Activated gamma-delta T cell (primary cell): Measurements from ENCODE around the gene IFI30.
"Not testable (repeated sequence)": the region's sequence is repeated elsewhere in the genome, so short reads cannot be mapped to it uniquely, and the experiment has no call there.

Source experiments
- DNase-seq: peaks from one replicate; lab custom pipeline; 2025; lab: John Stamatoyannopoulos, UW

IFI30 gene

DNA sequence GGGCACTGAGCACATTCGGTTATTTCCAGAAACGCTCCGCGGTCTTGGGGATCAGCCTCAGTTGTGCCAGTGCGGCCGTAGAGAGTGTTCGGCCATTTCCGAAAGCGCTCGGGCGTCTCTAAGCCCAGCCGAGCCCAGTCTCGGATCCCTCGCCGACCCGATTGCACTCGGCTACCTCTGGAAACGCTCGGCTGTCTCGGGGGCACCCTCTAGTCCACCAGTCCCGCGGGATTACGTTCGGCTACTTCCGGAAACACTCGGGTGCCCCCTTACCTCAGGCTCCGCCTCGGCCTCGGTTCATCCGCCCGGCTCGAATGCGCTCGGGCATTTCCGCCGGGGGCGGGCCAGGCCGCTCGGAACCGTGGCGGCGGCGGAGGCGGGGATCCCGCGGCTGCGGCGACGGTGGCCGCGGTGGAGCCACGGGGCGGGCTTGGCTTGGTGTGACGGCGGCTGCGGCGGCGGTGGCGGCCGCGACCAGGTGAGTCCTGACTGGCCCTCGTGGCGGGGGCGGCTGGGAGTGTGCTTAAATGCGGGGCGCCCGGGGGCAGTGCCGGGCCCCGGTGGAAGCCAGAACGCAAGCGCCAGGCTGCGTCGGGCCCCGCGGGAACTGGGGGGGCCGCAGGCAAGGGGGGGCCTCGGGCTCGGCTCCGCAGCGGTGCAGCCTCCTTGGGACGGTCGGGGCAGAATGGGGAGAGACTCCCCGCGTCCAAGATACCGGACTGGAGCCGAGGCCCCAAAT lies 20.6 kb upstream of the IFI30 start, which contains the start of gene PIK3R2:
TSS of gene PIK3R2 (plus strand) at position 347 of the 739 bp plus-strand sequence. CDS start 2,717 bp downstream, outside the sequence.
- peak; percentile 94 for DNase-seq

DNA sequence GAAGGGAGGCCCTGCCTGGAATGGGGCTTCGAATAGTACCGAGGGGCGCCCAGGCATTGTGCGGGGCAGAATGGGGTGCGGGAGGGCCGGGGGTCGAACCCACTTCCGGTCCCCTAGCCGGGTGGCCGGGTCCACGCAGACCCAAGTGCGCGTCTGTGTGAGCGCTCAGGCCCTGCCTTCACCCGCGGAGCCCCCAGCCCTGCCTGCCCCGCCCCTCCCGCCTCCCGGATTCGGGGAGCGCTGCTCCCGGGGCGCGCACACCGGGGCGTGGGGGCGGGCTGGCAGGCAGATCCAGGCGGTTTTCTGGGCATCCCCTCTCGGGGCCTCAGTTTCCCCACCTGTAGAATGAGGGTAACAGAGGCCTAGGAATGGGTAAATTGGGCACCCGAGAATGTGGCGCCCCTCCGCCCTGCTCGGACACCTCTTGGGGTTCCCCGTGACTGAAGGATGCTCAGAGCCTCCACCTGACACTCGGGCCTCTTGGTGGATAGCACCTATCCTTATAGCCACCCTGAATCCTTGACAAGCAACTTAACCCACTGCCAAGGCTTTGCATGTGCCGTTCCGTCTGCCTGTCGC lies 20.0 kb upstream of the IFI30 start:
- DNase-seq: no peak

DNA sequence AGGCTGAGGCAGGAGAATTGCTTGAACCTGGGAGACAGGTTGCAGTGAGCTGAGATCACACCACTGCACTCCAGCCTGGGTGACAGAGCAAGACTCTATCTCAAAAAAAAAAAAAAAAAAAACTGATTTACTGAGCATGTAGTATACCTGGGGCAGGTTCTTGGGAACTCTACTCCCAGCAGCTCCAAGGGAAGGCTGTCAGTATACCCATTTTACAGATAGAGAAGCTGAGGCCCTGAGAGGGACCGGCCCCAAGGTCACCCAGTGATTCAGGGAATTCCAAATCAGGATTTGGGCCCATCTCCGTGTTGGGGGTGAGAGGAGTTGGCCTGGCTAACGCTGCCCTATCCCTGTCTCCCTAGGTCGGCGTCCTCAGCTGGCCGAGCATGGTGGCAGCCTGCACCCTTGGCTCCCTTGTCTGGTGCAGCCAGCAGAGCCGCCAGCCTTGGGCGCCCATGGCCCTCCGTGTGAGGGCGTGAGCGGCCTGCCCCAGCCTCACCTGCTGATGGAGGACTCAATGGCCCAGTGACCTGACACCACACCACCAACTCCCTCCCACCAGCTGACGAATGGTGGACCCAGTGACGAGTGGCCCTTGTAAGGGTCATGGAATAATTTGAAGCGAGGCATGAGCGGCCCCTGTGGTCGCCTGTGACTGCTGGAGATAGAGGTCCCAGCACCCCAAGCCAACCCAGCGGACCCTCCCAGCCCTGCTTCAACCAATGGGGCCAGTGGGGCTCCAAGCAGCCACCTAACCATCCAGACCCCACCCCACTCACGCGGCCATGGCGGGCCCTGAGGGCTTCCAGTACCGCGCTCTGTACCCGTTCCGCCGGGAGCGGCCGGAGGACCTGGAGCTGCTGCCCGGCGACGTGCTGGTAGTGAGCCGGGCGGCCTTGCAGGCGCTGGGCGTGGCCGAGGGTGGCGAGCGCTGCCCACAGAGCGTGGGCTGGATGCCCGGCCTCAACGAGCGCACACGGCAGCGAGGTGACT lies 18.2 kb upstream of the IFI30 start:
- no peak for DNase-seq

DNA sequence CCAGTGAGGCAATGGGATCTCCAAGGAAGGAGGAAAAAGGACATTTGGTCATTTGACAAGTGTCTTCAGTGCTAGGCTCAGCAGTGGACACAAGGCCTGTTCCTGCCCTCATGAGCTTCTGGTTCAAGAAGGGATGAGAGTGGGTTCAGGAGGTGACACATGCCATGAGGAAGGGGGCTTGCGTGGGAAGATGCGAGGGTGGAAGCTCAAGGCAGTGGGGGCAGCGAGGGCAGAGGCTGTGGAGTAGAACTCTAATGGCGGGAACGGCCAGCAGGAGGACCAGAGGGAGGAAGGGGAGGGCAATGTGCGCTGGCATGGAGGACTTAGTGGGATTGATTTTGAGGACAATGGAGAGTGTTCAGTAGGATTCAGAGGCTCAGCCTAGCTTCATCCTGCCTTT lies 17.3 kb upstream of the IFI30 start:
- DNase-seq: no peak

DNA sequence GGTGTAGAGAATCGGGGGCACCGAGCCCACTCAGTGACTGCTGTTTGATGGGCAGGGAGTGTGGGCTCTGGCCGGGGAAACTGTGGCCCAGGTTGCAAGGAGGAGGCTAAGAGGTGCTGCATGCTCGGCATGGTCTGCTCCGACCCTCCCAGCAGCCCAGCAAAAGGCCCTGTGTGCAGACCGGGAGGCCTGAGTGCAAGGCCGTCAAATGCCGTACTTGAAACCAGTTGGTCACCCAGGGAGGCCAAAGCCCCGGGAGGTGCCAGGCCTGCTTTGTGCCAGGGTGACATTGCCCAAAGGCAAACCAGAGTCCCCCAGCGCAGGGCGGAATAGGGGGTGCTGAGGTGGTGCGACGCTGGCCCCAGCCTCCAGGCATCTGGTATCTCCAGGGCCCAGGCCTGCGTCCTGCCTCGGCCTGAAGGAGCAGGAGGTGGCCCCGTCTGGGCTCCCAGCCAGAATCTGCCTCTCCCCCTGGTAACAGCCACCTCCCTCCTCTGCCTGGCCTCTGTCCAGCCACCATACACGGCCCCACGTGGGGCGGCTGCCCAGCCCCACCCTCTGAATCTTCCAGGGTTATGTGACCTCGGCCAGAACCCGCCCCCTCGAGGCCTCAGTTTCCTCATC lies 16.7 kb upstream of the IFI30 start:
- DNase-seq: no peak

DNA sequence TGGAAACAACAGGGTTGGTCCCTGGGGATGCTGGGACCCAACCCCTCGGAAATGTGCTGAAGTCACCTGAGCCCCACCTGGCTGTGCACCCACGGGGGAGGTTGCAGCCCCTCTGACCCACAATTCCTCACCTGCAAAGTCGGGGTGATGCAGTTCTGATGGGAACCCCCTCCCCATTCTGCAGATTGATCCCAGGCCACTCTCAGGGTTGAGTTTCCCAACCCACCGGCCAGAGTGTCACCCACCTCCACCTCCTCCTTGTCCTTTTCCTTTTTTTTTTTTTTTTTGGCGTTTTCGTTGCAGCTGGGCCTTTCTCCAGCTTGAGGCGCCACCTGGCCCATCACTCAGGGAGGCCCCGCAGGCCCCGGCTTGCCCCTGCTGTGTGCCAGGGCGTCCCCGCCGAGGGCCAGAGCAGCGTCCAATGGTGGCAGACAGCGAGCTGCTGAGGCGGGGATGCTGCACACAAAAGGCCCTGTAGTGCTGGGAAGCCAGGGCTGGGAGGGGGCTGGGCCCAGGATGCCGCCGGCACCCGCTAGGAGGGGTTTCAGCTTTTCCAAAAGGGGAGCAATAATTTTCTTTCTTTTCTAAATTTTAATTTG lies 16.0 kb upstream of the IFI30 start:
- DNase-seq: no peak

DNA sequence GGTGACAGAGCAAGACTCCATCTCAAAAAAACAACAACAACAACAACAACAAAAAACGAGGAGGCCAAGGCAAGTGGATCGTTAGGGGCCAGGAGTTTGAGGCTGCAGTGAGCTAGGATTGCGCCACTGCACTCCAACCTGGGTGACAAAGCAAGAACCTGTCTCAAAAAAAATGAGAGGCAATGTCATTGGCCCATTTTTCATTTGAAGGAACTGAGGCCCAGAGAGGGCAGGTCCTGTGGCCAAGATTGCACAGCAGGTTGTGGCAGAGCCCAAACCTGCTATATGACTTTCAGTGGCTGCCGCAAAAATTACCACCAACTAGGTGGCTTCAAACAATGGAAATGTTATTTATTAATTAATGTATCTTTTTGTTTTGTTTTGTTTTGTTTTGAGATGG lies 15.1 kb upstream of the IFI30 start:
- DNase-seq: no peak

DNA sequence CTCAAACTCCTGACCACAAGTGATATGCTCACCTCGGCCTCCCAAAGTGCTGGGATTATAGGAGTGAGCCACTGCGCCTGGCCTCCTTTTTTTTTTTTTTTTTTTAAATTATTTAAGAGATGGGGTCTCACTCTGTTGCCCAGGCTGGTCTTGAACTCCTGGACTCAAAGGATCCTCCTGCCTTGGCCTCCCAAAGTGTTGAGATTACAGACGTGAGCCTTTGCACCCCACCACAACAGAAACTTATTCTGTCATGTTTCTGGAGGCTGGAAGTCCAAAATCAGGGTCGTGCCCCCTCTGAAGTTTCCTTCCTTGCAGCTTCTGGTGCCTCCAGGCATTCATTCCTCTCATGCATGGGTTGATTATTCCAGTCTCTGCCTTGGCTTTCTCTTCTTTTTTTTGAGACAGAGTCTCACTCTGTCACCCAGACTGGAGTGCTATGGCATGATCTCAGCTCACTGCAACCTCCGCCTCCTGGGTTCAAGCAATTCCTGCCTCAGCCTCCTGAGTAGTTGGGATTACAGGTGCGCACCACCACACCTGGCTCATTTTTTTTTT lies 14.5 kb upstream of the IFI30 start:
- DNase-seq: not testable (repeated sequence)

DNA sequence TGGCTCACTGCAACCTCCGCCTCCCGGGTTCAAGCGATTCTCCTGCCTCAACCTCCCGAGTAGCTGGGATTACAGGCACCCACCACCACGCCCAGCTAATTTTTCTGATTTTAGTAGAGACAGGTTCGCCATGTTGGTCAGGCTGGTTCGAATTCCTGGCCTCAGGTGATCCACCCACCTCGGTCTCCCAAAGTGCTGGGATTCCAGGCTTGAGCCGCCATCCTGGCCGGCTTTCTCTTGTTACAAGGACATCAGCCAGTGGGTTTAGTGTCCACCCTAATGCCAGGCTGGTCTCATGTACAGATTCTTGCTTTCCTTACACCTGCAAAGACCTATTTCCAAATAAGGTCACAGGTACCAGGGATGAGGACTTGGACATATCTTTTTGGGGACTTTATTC lies 13.8 kb upstream of the IFI30 start:
- DNase-seq: no peak

DNA sequence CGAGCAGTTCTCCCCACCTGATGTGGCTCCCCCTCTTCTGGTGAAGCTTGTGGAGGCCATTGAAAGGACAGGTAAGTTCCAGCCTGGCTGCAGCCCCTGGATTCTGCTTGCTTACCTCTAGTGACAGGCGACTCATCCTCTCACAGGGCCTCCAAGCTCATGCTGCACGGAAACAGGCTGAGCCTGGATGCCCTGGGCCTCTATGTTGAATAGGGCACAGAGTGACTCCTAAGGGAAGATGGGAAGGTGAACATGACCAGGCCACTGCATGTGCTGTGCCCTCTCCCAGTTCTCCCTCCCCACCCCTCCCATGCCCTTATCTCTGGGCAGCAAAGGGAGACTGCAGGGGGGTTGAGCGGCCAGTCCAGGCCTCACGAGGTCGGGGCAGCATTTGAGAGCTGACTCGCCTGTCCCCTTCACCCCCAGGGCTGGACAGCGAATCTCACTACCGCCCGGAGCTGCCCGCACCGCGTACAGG lies 13.1 kb upstream of the IFI30 start:
- no peak for DNase-seq

DNA sequence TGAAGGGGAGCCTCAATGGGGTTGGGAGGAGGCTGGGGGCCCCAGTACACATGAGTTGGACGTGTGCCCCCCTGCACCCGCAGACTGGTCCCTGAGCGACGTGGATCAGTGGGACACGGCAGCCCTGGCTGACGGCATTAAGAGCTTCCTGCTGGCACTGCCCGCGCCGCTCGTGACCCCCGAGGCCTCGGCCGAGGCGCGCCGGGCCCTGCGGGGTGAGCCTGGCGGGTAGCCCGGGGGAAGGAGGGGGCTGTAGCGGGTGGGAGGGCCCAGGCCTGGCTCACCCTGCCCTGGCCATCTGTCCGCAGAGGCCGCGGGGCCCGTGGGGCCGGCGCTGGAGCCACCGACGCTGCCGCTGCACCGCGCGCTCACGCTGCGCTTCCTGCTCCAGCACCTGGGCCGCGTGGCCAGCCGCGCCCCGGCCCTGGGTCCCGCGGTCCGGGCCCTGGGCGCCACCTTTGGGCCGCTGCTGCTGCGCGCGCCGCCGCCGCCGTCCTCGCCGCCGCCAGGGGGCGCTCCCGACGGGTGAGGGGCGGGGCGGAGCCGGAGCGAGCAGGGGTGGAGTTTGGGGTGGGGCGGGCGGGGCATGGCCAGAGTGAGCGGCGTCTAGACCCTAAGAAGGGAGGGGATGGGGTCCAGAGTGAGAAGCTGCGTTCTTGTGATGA lies 12.5 kb upstream of the IFI30 start:
- DNase-seq: peak; percentile 72

DNA sequence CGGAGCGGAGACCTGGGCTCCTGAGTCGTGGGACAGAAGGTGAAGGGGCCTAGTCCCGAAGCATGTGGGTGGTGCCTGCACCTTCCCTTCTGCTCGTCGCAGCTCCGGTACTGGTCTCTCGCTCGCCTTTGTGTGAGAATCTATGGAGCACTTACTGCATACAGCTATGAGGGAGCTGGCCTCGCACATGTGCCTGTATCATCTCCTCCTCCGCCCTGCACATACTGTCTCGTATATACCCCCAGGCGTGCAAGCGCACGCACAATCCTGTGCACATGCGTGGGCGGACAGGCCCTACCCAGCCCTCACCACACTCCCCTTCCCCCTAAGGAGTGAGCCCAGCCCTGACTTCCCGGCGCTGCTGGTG lies 12.0 kb upstream of the IFI30 start:
- DNase-seq: no peak

DNA sequence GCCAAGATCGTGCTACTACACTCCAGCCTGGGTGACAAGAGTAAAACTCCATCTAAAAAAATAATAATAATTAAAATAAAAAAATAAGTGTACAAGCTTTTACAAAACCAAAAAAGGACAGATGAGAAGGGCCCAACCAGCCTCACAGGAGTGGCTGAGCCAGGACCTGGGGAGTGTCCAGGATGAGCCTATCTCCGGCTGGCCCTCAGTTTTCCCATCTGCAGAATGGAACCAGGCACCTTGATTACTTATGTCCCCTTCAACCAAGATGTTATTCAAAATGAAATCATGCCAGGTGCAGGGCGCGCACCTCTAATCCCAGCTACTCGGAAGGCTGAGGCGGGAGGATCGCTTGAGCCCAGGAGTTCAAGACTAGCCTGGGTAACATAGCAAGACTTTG lies 9.5 kb upstream of the IFI30 start:
- DNase-seq: no peak

DNA sequence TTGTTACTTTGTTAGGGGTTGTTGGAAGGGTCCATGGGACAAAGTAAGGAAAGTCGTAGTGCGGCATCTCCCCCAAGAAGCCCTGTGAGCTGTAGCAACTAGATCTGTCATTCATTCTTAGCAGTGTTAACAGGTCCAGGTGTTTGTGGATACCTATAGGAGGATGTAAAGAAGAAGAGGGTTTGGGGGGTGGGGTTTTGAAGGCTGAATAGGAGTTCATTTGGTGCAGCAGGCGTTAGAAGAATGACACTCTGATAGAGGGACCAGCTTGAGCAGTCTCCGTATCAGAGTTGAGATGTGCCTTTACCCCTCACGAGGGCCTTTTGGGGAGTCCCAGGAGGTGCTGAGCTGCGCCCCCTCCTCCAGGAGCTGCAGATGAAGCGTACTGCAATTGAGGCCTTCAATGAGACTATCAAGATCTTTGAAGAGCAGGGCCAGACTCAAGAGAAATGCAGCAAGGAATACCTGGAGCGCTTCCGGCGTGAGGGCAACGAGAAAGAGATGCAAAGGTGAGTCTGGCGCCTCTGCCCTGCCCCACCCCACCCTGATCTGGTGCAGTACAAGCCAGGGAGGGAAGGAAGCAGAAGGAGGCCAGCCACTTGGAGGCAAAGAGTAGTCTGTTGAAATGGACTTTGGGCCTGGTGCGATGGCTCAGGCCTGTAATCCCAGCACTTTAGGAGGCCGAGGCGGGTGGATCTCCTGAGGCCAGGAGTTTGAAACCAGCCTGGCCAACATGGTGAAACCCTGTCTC lies 7.6 kb upstream of the IFI30 start:
- no peak for DNase-seq

DNA sequence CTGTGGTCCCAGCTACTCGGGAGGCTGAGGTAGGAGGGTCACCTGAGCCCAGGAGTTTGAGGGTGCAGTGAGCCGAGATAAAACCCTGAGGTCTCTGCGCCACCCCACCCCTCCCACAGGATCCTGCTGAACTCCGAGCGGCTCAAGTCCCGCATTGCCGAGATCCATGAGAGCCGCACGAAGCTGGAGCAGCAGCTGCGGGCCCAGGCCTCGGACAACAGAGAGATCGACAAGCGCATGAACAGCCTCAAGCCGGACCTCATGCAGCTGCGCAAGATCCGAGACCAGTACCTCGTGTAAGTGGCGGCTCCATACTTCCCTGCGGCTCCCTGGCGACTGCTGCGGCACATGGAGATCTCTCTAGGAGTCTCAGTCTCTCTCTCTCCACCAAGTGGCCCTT lies 6.6 kb upstream of the IFI30 start:
- no peak for DNase-seq

DNA sequence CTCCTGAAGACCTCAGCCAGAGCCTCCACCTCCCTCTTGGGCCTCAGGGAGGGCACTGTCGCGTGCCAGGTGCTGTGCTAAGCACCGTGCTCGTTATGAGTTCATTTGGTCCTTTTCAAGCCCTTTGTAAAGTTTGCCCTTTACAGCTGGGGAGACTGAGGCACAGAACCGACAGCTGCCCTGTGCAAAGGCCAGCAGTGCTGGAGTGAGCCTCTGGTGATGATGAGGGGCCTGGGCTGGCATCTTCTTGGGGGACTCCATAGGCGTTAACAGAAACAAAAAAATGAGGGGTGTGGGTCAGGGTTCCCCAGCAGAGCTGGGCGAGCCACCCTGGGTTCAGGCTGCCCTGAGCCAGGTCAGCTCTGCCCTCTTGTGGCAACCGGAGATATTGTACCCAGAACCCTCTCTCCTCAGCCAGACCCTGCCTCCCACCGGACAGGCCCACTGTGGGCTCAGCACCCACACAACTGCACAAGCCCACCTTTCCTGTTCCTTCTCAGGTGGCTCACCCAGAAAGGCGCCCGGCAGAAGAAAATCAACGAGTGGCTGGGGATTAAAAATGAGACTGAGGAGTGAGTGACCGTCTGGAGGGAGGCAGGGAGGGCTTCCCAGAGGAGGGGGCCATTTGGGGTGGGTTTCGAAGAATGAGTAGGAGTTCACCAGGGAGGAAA lies 5.5 kb upstream of the IFI30 start:
- DNase-seq: no peak

DNA sequence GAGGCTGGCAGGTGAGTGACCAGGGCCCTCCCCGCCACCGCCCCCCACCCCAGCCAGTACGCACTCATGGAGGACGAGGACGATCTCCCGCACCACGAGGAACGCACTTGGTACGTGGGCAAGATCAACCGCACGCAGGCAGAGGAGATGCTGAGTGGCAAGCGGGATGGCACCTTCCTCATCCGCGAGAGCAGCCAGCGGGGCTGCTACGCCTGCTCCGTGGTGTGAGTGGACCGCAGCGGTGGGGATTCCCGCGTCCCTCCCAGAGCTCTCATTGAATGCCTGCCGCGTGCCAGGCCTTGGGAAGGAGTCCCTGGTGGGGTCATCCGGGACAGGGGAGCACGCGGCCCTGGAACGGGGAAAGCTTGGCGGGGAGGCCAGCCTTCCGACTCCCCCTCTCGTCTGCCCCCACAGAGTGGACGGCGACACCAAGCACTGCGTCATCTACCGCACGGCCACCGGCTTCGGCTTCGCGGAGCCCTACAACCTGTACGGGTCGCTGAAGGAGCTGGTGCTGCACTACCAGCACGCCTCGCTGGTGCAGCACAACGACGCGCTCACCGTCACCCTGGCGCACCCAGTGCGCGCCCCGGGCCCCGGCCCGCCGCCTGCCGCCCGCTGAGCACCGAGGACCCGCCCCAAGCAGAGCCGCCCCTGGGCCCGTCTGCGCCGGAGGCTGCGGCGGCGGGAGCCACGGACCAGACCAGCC lies 4.8 kb upstream of the IFI30 start:
- no peak for DNase-seq

DNA sequence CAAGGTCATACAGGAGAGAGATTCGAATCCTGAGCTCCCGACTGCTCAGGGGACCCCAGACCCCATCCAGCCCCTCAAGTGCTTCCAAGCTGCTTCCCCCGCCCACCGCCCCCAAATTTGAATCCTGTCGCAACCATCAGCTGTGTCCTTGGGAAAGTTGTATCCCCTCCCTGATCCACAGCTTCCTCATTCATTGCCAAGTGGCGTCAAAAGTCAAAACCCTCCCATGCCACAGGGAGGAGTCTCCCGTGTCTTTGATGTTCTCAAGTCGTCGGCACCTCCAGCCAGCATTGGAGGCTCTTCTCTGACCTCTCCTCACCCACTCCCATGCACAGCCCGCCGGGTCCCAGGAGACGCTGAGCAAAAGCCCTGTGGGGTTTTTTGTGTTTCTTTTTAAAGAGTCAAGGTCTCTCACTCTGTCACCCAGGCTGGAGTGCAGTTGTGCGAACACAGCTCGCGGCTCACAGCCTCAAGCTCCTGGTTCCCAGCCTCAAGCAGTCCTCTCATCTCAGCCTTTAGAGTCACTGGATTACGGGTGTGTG lies 2.8 kb upstream of the IFI30 start:
- no peak for DNase-seq
